ENCODE data around the gene IL36RN. TPM values are rescaled to one million over a fixed set of nuclear protein-coding genes. Genes with fewer than 3 reads are reported as not detected.

Gene IL36RN
- total and polyA plus RNA-seq, 4 donors = not detected

- no peak for TF ChIP-seq CTCF (IDR thresholded peaks at IDR 0.05; ENCODE audit: low read depth, low read length, missing input control)
- no peak for TF ChIP-seq EGR1 (IDR thresholded peaks at IDR 0.05; ENCODE audit: low read depth in 2 of 2)
- TF ChIP-seq YY1 (IDR thresholded peaks at IDR 0.05) = no peak
These were observed 46.3 kb upstream of the IL36RN start (continued) for GRCh38 chr2:113012436-113013335.

GRCh38 chr2:113013336-113013661 is 45.7 kb upstream of the IL36RN start:
- no peak for TF ChIP-seq FOXA1 (IDR thresholded peaks at IDR 0.05)
- TF ChIP-seq HNF4G (IDR thresholded peaks at IDR 0.05) = no peak
- no peak for TF ChIP-seq YY1 (IDR thresholded peaks at IDR 0.05)
- TF ChIP-seq RAD21 (IDR thresholded peaks at IDR 0.05) = no peak
- TF ChIP-seq CTCF (IDR thresholded peaks at IDR 0.05; ENCODE audit: low read depth, low read length, missing input control) = no peak
- TF ChIP-seq ZBTB33 (IDR thresholded peaks at IDR 0.05) = no peak
- no peak for TF ChIP-seq GABPA (IDR thresholded peaks at IDR 0.05 in 1 of 2, conservative IDR thresholded peaks at IDR 0.05 in 1 of 2)
- TF ChIP-seq RXRA (IDR thresholded peaks at IDR 0.05) = no peak
- no peak for TF ChIP-seq ATF3 (IDR thresholded peaks at IDR 0.05)
- no peak for TF ChIP-seq TAF1 (conservative IDR thresholded peaks at IDR 0.05)
- TF ChIP-seq JUND (IDR thresholded peaks at IDR 0.05) = no peak
- no peak for TF ChIP-seq EGR1 (IDR thresholded peaks at IDR 0.05; ENCODE audit: low read depth in 2 of 2)
- no peak for TF ChIP-seq SP1 (IDR thresholded peaks at IDR 0.05)
- TF ChIP-seq MAX (IDR thresholded peaks at IDR 0.05) = no peak
- TF ChIP-seq REST (IDR thresholded peaks at IDR 0.05) = no peak
- no peak for TF ChIP-seq HNF4A (conservative IDR thresholded peaks at IDR 0.05)
- TF ChIP-seq NR2F2 (IDR thresholded peaks at IDR 0.05) = no peak
- TF ChIP-seq FOXA2 (IDR thresholded peaks at IDR 0.05) = no peak
- WGBS = 78% methylated on average over 3 of the region's 3 CpGs
- H3K9ac ChIP-seq (ENCODE audit: low read depth in 1 of 2, low read length in 2 of 2) = no peak overlapping the region
- no peaks in the 10 kb centered on the region for H3K36me3 ChIP-seq (ENCODE audit: control insufficient read depth in 4 of 4, insufficient read depth in 3 of 4, low read depth in 1 of 4, low read length in 3 of 4)
- H3K4me1 ChIP-seq (ENCODE audit: control insufficient read depth in 4 of 4, insufficient read depth in 4 of 4, low read length in 3 of 4) = no peaks in the 10 kb centered on the region
- H3K27me3 ChIP-seq (ENCODE audit: control insufficient read depth in 4 of 4, insufficient read depth in 4 of 4, low read length in 3 of 4) = no peaks in the 10 kb centered on the region
- no peaks in the 10 kb centered on the region for H3K9me3 ChIP-seq (ENCODE audit: control insufficient read depth in 4 of 4, low read length in 3 of 4)
- no peak overlapping the region for H3K27ac ChIP-seq (ENCODE audit: low read depth in 1 of 2, low read length in 2 of 2)
- H3K4me3 ChIP-seq (ENCODE audit: low read depth in 1 of 3, low read length in 3 of 3) = no peak overlapping the region
- no peak for DNase-seq (ENCODE audit: low spot score)

Data from liver (tissue), 9 donors.